Kidney tubule cell (primary cell): Measurements from ENCODE around the gene CDH4.

Experiments
- DNase-seq: peaks from one replicate; pipeline ENCODE4 v3.0.0-alpha.2; 2018; ENCODE audit warnings: low spot score

CDH4 gene

GRCh38 chr20:61736001-61736635 lies 484.1 kb downstream of the CDH4 start:
- DNase-seq, result no peak

DNA sequence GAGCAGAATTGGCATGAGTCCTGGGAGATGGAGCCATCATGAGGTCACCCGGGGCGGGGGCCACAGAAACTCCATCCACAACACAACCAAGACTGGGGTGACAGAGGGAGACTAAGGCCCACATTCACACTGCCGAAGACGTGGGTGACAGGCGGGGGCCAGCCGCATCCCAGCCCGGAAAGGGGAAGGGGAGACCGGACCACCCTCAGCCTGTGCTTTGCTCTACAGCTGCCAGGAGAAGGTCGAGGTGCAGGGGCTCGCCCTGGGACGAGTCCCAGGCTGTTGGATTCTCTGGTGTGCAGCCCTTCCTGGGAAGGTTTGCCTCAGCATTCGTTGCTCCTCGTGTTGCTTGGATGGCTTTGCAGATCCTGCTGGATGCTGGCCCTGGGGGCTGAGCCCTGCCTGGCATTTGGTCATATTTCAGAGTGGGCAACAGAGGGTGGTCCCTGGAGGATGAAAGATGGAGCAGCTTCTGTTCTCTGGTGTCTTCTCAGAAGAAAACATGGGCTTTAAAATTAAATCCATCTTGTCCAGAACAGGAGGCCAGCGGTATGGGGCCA lies 484.8 kb downstream of the CDH4 start:
- no peak for DNase-seq

GRCh38 chr20:61737346-61737745 lies 485.3 kb downstream of the CDH4 start:
- no peak for DNase-seq

- no peak for DNase-seq
Measured at GRCh38 chr20:61737812-61738443, 485.9 kb downstream of the CDH4 start.

DNA sequence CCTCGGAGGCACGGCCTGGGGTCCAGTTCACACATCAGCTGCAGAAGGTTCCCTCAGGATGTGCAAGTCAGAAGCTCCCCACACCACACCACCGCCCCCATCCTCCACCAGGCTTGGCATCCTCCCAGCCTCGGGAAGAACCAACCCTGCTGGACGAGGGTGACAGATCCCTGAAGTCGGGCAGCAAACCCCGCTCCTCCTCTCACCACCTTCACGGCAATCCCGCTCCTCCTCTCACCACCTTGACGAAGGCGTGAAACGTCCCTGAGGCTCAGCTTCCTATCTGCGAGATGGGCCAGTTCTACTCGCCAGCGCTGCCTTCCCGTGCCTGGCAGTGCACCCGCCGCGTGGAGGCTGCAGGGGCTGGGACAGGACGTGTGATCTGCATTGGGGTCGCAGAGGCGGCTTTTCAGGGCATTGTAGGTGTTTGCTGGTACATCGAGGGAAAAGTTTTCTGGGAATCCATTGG lies 486.6 kb downstream of the CDH4 start:
- no peak for DNase-seq

DNA sequence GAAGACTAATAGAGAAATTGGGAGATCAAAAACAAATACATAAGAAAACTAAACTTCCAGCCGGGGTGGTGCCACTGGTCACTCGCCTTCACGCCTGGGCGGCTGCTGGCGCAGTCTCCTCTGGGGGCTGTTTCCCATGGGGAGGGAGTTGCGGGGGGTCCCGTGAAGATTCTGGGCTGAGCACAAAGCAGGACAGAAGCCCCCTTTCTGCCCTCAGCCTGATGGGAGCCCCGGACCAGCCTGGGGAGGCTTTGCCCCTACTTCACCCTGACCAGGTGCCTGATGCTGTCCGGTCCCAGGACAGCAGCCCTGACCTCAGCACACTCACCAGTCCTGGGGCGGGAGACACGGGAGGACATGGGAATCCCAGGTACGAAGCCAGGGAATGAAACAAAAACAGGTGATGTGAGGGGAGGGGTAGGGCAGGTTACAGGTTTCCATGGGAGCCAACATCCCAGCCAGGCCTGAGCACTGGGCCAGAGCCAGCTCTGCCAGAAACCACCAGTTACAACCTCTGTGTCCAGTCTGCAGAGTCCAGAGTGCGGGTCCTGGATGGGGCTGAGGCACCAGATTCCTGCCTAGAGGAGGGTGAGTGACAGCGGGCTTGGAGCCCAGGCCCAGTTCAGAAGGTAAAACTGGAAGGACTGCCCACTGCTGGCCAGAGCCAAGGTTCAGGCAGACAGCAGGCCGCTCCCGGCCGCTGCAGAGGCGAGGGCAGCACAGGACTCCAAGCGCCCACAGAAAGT lies 487.2 kb downstream of the CDH4 start:
- DNase-seq, result no peak

GRCh38 chr20:61739832-61740118 lies 487.7 kb downstream of the CDH4 start:
- DNase-seq, result no peak

- DNase-seq, result no peak
Measured at GRCh38 chr20:61742097-61742825, 490.2 kb downstream of the CDH4 start.

DNA sequence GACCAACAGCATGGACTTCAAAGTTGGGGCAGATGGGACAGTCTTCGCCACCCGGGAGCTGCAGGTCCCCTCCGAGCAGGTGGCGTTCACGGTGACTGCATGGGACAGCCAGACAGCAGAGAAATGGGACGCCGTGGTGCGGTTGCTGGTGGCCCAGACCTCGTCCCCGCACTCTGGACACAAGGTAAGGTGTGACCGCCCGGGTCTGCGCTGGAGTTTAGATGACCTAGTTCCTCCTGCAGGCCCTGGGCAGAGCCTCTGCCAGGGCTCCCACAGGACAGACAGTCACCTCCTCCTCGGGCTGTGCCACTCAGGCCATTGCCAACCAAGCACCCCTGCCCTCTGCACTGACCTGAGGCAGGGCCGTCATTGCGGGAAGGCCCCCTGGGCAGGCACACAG lies 491.5 kb downstream of the CDH4 start:
- no peak for DNase-seq

GRCh38 chr20:61744691-61745396 lies 492.8 kb downstream of the CDH4 start:
- peak; percentile 55 for DNase-seq

DNA sequence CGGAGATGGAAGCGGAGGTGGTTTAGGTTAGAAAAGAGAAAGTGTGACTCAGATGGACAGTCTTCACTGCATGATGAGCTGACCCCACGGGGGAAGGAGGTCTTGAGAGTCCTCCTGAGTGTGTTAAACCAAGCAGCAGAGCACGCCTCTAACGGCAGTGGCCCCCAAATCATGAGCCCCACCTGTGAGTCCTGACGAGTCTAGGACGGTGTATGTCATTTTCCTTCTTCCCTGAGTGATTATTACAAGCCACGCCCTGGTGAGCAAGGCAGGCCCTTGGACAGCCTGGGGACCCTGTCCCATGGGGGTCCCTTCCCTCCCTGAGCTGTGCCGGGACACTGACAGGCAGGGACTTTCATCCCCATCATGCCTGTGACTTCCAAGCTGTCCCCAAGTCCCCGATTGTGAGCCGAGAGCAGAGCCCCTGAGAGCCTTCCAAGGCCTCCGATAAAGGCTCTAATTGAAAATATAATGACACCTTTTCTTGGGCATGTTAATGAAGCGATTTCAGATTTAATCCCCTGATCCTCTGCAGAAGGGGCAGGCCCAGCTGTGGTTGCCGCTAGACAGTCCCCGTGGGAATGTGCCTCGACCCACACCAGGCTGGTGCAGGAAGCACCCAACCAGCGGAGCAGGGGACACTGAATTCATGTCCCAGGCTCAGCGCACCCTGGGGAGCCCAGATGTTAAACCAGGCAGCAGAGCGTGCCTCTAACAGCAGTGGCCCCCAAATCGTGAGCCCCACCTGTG lies 493.5 kb downstream of the CDH4 start:
- DNase-seq, result no peak

DNA sequence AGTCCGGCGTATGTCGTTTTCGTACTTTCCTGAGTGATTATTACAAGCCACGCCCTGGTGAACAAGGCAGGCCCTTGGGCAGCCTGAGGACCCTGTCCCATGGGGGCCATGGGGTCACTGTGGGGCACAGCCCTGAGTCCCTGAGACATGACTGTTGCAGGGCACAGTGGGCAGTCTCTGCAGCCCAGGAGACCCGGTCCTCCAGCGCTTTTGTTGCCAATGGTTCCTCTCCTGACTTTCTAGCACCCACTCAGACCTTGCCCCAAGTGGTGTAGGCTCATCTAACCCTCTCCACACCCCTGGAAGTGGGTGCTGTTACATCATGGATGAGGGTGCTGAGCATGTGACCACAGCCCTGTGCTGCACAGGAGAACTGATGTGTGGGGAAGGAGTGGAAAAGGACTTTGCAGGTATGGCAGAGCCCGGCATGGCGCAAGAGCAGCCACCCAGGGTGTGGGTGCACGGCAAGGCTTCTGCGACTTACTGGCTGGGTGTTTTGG lies 494.1 kb downstream of the CDH4 start:
- no peak for DNase-seq

DNA sequence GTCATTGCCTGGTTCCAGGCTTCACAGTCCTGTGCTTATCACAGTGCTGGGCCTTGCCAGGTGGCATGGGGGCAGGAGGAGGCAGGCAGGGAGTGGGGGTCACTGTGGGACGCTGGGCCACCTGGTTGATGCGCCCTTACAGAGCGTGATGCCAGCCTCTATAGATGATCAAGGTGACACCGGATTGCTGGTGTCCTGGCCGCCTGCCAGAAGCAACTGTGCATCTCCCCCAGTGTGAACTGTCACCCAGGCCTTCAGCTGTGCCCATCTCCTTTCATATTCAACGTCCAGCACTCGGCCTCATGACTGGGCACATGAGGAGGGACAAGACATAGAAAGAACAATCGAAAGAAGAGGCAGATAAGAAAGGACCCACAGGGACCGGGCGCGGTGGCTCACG lies 494.7 kb downstream of the CDH4 start:
- DNase-seq, result no peak

GRCh38 chr20:61748376-61748775 lies 496.3 kb downstream of the CDH4 start:
- no peak for DNase-seq

- DNase-seq, result no peak
Measured at GRCh38 chr20:61749406-61750075, 497.5 kb downstream of the CDH4 start.

DNA sequence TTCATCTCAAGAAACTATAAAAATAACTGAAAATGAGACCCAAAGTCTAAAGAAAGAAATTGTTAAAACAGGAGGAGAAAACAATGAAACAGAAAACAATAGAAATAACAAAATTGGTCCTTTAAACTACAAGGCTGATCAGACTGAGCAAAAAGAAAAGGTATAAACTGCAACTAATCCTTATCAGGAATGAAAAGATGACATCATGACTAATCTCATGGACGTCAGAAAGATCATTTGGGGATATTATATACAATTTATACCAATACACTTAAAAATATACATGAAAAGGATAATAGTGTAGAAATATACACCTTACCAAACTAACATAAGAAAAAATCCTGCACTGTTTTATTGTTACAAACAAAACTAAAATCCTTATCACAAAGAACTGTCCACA lies 498.0 kb downstream of the CDH4 start:
- DNase-seq, result no peak

DNA sequence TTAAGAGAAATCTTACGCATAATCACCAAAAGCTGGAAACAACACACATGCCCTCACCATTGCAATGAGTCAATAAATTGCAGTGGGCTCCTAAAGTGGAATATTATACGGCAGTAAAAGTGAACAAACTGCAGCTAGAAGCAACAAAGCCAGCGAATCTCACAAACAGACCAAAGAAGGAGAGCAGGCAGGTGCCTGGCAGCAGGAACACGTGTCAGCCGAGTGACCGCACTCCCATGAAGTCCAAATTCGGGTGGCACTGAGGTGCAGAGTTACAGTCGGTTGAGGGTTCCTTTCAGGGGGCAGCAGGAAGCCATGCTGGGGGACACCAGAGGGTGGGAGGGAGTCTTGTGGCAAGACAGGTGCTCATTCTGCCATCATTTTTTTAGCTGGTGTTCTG lies 500.5 kb downstream of the CDH4 start:
- no peak for DNase-seq

DNA sequence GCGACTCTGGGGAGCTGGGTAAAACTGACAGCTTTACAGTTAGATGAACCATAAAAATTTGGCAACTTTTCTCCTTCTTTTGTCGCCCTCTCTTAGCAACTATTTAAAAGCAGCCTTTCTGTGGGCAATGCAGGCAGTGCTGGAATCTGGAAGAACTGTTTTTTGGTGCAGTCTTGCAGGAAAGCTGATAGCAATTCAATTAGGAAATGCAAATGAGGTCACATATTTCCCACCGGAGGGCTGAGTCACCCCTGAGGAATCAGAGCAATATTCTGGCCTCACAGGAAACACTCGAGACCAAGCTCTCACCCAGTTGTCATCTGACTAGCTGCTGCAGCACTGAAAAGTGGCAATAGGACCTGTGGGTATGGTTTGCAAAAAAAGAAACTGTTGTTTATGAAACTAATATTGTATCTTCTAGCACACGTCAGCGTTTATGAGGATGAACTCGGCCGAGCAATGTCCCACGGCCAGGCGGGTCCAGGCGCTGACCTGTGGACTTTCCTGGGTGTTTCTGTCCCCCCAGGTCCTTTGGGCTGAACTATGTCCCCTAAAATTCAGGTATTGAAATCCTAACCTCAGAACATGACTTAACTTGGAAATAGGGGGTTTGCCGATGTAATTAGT lies 501.4 kb downstream of the CDH4 start:
- DNase-seq, result peak; percentile 70

- no peak for DNase-seq
Measured at GRCh38 chr20:61753987-61754956, 502.2 kb downstream of the CDH4 start.
